Measurements from ENCODE around the gene LRP5.

The LRP5 gene

GRCh38 chr11:68460741-68461574 lies 148.6 kb downstream of the LRP5 start, which contains the start of gene PPP6R3:
Gene PPP6R3, plus strand, starts transcription at chr11:68460752. Its CDS starts 76,913 bp downstream, at chr11:68537665.
- FAIRE-seq (no peak), DNase-seq (ENCODE audit: insufficient read length) (no peak)
- TF ChIP-seq POLR2A (IDR thresholded peaks at IDR 0.05; ENCODE audit: low read depth, low read length) = peak; percentile 76; the same call in 1 of the 2 replicates
- TF ChIP-seq TAF1 (IDR thresholded peaks at IDR 0.05; ENCODE audit: borderline replicate concordance, low read depth, low read length) = peak; percentile 56; the same call in 1 of the 2 replicates
- peak; percentile 79 for TF ChIP-seq POLR2AphosphoS5 (IDR thresholded peaks at IDR 0.05; ENCODE audit: low read depth, low read length)

DNA sequence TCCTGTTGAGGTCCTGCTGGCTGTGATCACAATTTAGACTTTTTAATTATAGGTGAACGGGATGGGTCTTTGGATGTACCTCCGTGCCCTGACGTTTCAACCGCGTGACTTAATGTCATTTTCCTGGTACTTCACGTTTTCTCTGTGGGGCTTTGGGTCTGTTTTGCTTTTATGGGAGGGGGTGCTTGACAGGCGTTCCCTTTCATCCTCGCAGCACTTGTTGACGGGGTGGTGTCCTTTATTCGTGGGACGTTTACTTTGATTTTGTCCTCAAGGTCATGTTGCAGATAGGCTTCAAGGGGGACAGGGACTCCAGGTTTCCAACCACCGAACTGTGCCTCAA lies 149.2 kb downstream of the LRP5 start:
- DNase-seq (ENCODE audit: insufficient read length) (no peak), FAIRE-seq (peak; percentile 48)

DNA sequence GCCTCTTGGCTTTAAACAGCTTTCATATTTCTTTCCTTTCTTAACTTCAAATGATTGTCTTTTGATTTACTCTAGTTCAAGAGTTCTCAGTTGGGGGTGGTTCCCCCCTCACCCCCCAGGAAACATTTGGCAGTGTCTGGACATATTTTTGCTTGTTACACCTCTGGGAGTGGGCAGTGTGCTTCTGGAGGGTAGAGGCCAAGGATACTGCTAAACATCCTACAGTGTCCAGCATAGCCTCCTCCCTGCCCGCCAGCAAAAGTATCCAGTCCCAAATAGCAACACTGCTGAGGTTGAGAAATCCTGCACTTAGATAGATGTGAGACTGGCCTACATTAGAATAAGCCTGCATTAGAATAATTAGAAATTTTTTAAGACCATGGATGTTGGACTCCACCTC lies 151.3 kb downstream of the LRP5 start:
- DNase-seq (ENCODE audit: insufficient read length) (no peak), FAIRE-seq (no peak)
- TF ChIP-seq POLR2A (IDR thresholded peaks at IDR 0.05; ENCODE audit: low read depth, low read length) (no peak), TAF1 (IDR thresholded peaks at IDR 0.05; ENCODE audit: borderline replicate concordance, low read depth, low read length) (no peak), POLR2AphosphoS5 (IDR thresholded peaks at IDR 0.05; ENCODE audit: low read depth, low read length) (no peak)

More for the DNA sequence above, 149.2 kb downstream of the LRP5 start:
- TF ChIP-seq POLR2A (IDR thresholded peaks at IDR 0.05; ENCODE audit: low read depth, low read length) = no peak
- TF ChIP-seq TAF1 (IDR thresholded peaks at IDR 0.05; ENCODE audit: borderline replicate concordance, low read depth, low read length) = no peak
- no peak for TF ChIP-seq POLR2AphosphoS5 (IDR thresholded peaks at IDR 0.05; ENCODE audit: low read depth, low read length)

DNA sequence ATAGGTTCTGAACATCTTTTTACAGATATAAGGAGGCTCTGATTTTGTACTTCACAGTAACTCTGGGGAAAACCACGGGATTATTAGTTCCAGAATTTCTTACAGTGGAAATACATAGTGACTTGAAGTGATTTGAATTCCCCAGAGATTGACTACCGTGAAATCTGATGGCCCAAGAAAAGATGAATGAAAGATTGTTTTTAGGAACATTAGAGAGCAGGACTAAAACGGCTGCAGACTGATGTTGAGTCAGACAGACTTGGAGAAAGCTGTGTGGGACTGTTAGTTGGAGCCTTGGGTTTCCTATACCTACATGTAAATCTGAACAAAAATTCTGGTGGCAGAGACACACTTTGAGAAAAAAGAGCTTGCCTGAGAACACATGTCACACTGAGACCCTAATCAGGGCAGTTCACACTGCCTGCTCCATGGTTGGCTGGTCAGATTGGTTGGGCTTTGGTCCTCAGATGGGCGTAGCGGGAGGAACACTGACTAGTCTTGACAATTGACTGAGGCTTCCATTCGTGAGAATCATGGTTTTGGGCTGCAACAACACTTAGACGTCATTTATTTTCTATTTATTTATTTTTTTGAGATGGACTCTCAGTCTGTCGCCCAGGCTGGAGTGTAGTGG lies 154.9 kb downstream of the LRP5 start:
- FAIRE-seq = no peak
- TF ChIP-seq POLR2A (IDR thresholded peaks at IDR 0.05; ENCODE audit: low read depth, low read length) = no peak
- TF ChIP-seq POLR2AphosphoS5 (IDR thresholded peaks at IDR 0.05; ENCODE audit: low read depth, low read length) = no peak
- TF ChIP-seq TAF1 (IDR thresholded peaks at IDR 0.05; ENCODE audit: borderline replicate concordance, low read depth, low read length) = no peak
- no peak for DNase-seq (ENCODE audit: insufficient read length)

GRCh38 chr11:68468217-68468828 lies 155.9 kb downstream of the LRP5 start:
- no peak for DNase-seq (ENCODE audit: insufficient read length)
- peak; percentile 33 for FAIRE-seq
- TF ChIP-seq POLR2AphosphoS5 (IDR thresholded peaks at IDR 0.05; ENCODE audit: low read depth, low read length) (no peak), TAF1 (IDR thresholded peaks at IDR 0.05; ENCODE audit: borderline replicate concordance, low read depth, low read length) (no peak), POLR2A (IDR thresholded peaks at IDR 0.05; ENCODE audit: low read depth, low read length) (no peak)

DNA sequence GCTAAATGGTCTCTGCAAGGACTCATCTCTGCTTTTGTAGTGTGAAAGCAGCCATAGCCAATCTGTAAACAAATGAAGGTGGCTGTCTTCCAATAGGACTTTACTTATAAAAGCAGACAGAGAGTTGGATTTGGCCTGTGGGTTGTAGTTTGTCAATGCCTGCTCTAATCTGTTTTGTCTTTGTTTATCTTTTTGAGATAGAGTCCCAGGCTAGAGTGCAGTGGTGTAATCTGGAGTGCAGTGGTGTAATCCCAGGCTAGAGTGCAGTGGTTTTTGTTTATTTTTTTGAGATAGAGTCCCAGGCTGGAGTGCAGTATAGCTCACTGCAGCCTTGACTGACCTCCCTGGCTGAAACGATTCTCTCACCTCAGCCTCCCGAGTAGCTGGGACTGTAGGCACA lies 156.7 kb downstream of the LRP5 start:
- TF ChIP-seq TAF1 (IDR thresholded peaks at IDR 0.05; ENCODE audit: borderline replicate concordance, low read depth, low read length) (no peak), POLR2A (IDR thresholded peaks at IDR 0.05; ENCODE audit: low read depth, low read length) (no peak), POLR2AphosphoS5 (IDR thresholded peaks at IDR 0.05; ENCODE audit: low read depth, low read length) (no peak)
- FAIRE-seq (no peak), DNase-seq (ENCODE audit: insufficient read length) (no peak)

GRCh38 chr11:68469642-68470041 lies 157.3 kb downstream of the LRP5 start:
- FAIRE-seq (no peak), DNase-seq (ENCODE audit: insufficient read length) (no peak)
- TF ChIP-seq POLR2A (IDR thresholded peaks at IDR 0.05; ENCODE audit: low read depth, low read length) = no peak
- no peak for TF ChIP-seq TAF1 (IDR thresholded peaks at IDR 0.05; ENCODE audit: borderline replicate concordance, low read depth, low read length)
- no peak for TF ChIP-seq POLR2AphosphoS5 (IDR thresholded peaks at IDR 0.05; ENCODE audit: low read depth, low read length)

GRCh38 chr11:68470304-68470811 lies 158.0 kb downstream of the LRP5 start:
- DNase-seq (ENCODE audit: insufficient read length) (no peak), FAIRE-seq (no peak)
- TF ChIP-seq POLR2A (IDR thresholded peaks at IDR 0.05; ENCODE audit: low read depth, low read length) = peak; percentile 31; the same call in 1 of the 2 replicates
- no peak for TF ChIP-seq POLR2AphosphoS5 (IDR thresholded peaks at IDR 0.05; ENCODE audit: low read depth, low read length)
- TF ChIP-seq TAF1 (IDR thresholded peaks at IDR 0.05; ENCODE audit: borderline replicate concordance, low read depth, low read length) = no peak

DNA sequence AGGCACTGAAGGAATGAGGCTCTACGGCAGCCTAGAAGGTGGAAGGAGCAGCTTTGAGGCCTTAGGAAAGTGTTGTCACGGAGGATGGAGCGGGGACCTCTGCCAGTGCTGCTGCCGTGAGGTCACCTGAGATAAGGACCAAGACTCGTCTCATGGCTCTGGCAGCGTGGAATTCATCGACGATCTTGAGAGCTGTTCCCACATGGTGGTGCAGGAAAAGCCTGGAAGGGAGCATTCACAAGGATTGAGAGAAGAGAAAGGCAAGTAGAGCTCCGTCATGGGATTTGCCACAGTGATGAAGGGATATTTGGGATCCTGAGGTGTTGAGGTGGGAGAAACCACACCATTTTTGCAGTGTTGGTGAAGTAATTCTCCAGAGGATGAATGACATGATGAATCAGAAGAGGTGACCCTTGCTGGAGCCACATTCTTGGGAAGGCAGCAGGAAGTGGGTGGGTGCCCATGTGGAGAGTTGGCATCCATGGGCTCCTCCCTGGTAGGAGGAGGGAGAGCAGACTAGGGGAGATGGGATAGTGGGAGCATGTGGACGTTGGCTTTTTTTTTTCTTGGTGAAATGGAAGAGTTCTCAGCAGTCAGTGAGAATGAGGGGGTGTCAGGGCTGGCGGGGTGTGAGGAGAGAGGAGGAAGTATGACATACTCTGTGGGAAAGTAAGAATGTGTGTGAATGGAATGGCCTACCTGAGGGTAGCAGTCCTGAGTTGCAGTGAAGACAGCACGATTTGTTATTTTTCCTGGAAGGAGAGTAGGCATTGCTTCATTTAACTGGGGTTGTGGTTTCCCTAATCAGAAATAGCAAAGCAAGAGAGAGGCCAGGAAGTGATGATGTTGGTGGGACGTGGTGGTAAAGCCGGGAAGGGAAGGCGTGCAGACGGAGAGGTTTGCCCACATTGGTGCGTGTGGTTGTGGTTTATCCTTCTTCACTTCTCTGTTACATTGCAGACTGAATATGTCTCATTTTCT lies 159.3 kb downstream of the LRP5 start:
- FAIRE-seq (peak; percentile 27), DNase-seq (ENCODE audit: insufficient read length) (no peak)
- no peak for TF ChIP-seq POLR2A (IDR thresholded peaks at IDR 0.05; ENCODE audit: low read depth, low read length)
- TF ChIP-seq POLR2AphosphoS5 (IDR thresholded peaks at IDR 0.05; ENCODE audit: low read depth, low read length) = peak; percentile 43; the same call in 1 of the 2 replicates

GRCh38 chr11:68472778-68473177 lies 160.4 kb downstream of the LRP5 start:
- FAIRE-seq (no peak), DNase-seq (ENCODE audit: insufficient read length) (no peak)

More at GRCh38 chr11:68472778-68473177, 160.4 kb downstream of the LRP5 start:
- TF ChIP-seq POLR2AphosphoS5 (IDR thresholded peaks at IDR 0.05; ENCODE audit: low read depth, low read length) (no peak), POLR2A (IDR thresholded peaks at IDR 0.05; ENCODE audit: low read depth, low read length) (no peak), TAF1 (IDR thresholded peaks at IDR 0.05; ENCODE audit: borderline replicate concordance, low read depth, low read length) (no peak)

Data from GM12892 (cell line).